ENCODE results near the gene BAIAP2. TPM values are rescaled to one million over a fixed set of nuclear protein-coding genes. Genes with fewer than 3 reads are reported as not detected.

The BAIAP2 gene
- total RNA-seq, 1 experiment from 2014 or later, result 58.0 TPM

GRCh38 chr17:81132770-81133723 is 98.1 kb downstream of the BAIAP2 start:
- Mint-ChIP-seq H3K9me3 (ENCODE audit: low read depth, unreplicated experiment) (no peaks in the 10 kb centered on the region), H3K27me3 (ENCODE audit: unreplicated experiment) (peaks cover 15% of the 10 kb centered on the region), H3K27ac (ENCODE audit: unreplicated experiment) (no peak overlapping the region), H3K4me1 (ENCODE audit: low read depth, unreplicated experiment) (no peaks in the 10 kb centered on the region), H3K36me3 (ENCODE audit: insufficient read depth, unreplicated experiment) (peaks cover 5% of the 10 kb centered on the region), H3K4me3 (ENCODE audit: low read depth, unreplicated experiment) (no peak overlapping the region)
- no peak for TF ChIP-seq CTCF (IDR thresholded peaks at IDR 0.05; ENCODE audit: unreplicated experiment)
- CTCF ChIA-PET, result interaction anchor here (0.5 kb wide), 1 partner anchor 36 kb away, joined by 3 read pairs; no protein-coding TSS in a partner anchor
- intact Hi-C loops (cut with micrococcal nuclease; ENCODE audit: unreplicated experiment), result no loop called here
- no peak for DNase-seq
- BruUV-seq (replicated peaks), result no TSS peak

GRCh38 chr17:81134064-81134781 is 99.3 kb downstream of the BAIAP2 start:
- no peak for TF ChIP-seq CTCF (IDR thresholded peaks at IDR 0.05; ENCODE audit: unreplicated experiment)
- no peaks in the 10 kb centered on the region for H3K9me3 Mint-ChIP-seq (ENCODE audit: low read depth, unreplicated experiment)
- H3K4me3 Mint-ChIP-seq (ENCODE audit: low read depth, unreplicated experiment), result no peak overlapping the region
- intact Hi-C loops (cut with micrococcal nuclease; ENCODE audit: unreplicated experiment), result no loop called here
- CTCF ChIA-PET, result interaction anchor here (0.6 kb wide), 1 partner anchor 49 kb away, joined by 3 read pairs; no protein-coding TSS in a partner anchor
- BruUV-seq (replicated peaks), result no TSS peak
- H3K36me3 Mint-ChIP-seq (ENCODE audit: insufficient read depth, unreplicated experiment), result peaks cover 14% of the 10 kb centered on the region
- H3K27me3 Mint-ChIP-seq (ENCODE audit: unreplicated experiment), result peaks cover 15% of the 10 kb centered on the region
- DNase-seq, result no peak
- H3K4me1 Mint-ChIP-seq (ENCODE audit: low read depth, unreplicated experiment), result no peaks in the 10 kb centered on the region
- H3K27ac Mint-ChIP-seq (ENCODE audit: unreplicated experiment), result no peak overlapping the region

GRCh38 chr17:81135505-81136278 is 100.7 kb downstream of the BAIAP2 start:
- no peak overlapping the region for H3K27ac Mint-ChIP-seq (ENCODE audit: unreplicated experiment)
- H3K36me3 Mint-ChIP-seq (ENCODE audit: insufficient read depth, unreplicated experiment), result peaks cover 14% of the 10 kb centered on the region
- H3K9me3 Mint-ChIP-seq (ENCODE audit: low read depth, unreplicated experiment), result no peaks in the 10 kb centered on the region
- CTCF ChIA-PET, result no interaction called here
- intact Hi-C loops (cut with micrococcal nuclease; ENCODE audit: unreplicated experiment), result no loop called here
- BruUV-seq (replicated peaks), result no TSS peak
- no peaks in the 10 kb centered on the region for H3K4me1 Mint-ChIP-seq (ENCODE audit: low read depth, unreplicated experiment)
- peaks cover 15% of the 10 kb centered on the region for H3K27me3 Mint-ChIP-seq (ENCODE audit: unreplicated experiment)
- DNase-seq, result peak; percentile 33
- no peak overlapping the region for H3K4me3 Mint-ChIP-seq (ENCODE audit: low read depth, unreplicated experiment)
- no peak for TF ChIP-seq CTCF (IDR thresholded peaks at IDR 0.05; ENCODE audit: unreplicated experiment)

GRCh38 chr17:81136366-81136765 is 101.4 kb downstream of the BAIAP2 start:
- no peak for TF ChIP-seq CTCF (IDR thresholded peaks at IDR 0.05; ENCODE audit: unreplicated experiment)
- H3K4me3 Mint-ChIP-seq (ENCODE audit: low read depth, unreplicated experiment), result no peak overlapping the region
- BruUV-seq (replicated peaks), result no TSS peak
- DNase-seq, result no peak
- intact Hi-C loops (cut with micrococcal nuclease; ENCODE audit: unreplicated experiment), result no loop called here
- H3K27ac Mint-ChIP-seq (ENCODE audit: unreplicated experiment), result no peak overlapping the region
- peaks cover 14% of the 10 kb centered on the region for H3K36me3 Mint-ChIP-seq (ENCODE audit: insufficient read depth, unreplicated experiment)
- CTCF ChIA-PET, result no interaction called here
- H3K4me1 Mint-ChIP-seq (ENCODE audit: low read depth, unreplicated experiment), result no peaks in the 10 kb centered on the region
- peaks cover 15% of the 10 kb centered on the region for H3K27me3 Mint-ChIP-seq (ENCODE audit: unreplicated experiment)
- H3K9me3 Mint-ChIP-seq (ENCODE audit: low read depth, unreplicated experiment), result no peaks in the 10 kb centered on the region
